Measurements from ENCODE around the gene SLC1A2.

DNA sequence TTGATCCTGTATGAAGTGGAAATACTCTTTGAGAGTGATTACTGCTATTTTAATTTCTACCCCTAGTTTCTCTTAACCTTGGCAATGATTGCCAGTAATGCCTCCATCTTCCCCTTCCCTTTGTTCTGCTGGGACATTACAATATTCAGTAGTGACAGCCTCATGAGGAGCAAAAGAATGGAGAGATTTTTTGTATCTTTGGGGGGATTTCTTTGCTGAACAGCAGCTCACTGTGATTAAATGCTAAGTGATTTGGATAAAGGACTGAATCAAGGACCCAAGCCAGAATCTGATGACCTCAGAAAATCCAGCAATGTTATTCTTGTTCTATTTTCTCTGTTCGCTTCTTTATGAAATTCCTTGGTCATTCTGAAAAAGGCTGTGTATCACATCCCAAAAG lies 7.0 kb upstream of the SLC1A2 start:
- TF ChIP-seq CTCF (IDR thresholded peaks at IDR 0.05) (no peak), POLR2AphosphoS5 (IDR thresholded peaks at IDR 0.05) (no peak)
